LNCAP (cell line): ENCODE results near the gene DNAAF3.

Source experiments
- CTCF ChIP-seq: fragments of 450-650 bp; IDR thresholded peaks from 2 replicates; pipeline ENCODE4 v1.5.1; 2017; ENCODE audit warnings: mild to moderate bottlenecking

The DNAAF3 gene

GRCh38 chr19:55160986-55161365 is 5.4 kb downstream of the DNAAF3 start:
- no peak for TF ChIP-seq CTCF

GRCh38 chr19:55160128-55160985 is 6.1 kb downstream of the DNAAF3 start:
- peak; percentile 87 for TF ChIP-seq CTCF

- TF ChIP-seq CTCF = no peak
These were observed 7.3 kb downstream of the DNAAF3 start for GRCh38 chr19:55158848-55159749.

GRCh38 chr19:55158423-55158822 is 8.0 kb downstream of the DNAAF3 start:
- no peak for TF ChIP-seq CTCF

GRCh38 chr19:55157064-55157908 is 9.1 kb downstream of the DNAAF3 start, which contains the start of gene TNNI3:
Gene TNNI3, minus strand, starts transcription at chr19:55157732. Its CDS starts 143 bp downstream, at chr19:55157589.
- no peak for TF ChIP-seq CTCF

GRCh38 chr19:55156202-55157063 is 10.0 kb downstream of the DNAAF3 start:
- TF ChIP-seq CTCF = no peak
